ENCODE results near the gene RERE.
"Not testable (repeated sequence)": the region's sequence is repeated elsewhere in the genome, so short reads cannot be mapped to it uniquely, and the experiment has no call there.

Gene RERE

GRCh38 chr1:8463144-8463927 lies 354.1 kb downstream of the RERE start:
- no peak overlapping the region for H3K4me3 ChIP-seq (ENCODE audit: low read length)
- DNase-seq (ENCODE audit: low read depth, low spot score): peak; percentile 83

- no peak overlapping the region for H3K4me3 ChIP-seq (ENCODE audit: low read length)
- DNase-seq (ENCODE audit: low read depth, low spot score): no peak
Observed at GRCh38 chr1:8462371-8462892, 355.0 kb downstream of the RERE start.

GRCh38 chr1:8461351-8462110 lies 355.9 kb downstream of the RERE start:
- no peak overlapping the region for H3K4me3 ChIP-seq (ENCODE audit: low read length)
- no peak for DNase-seq (ENCODE audit: low read depth, low spot score)

- no peak overlapping the region for H3K4me3 ChIP-seq (ENCODE audit: low read length)
- DNase-seq (ENCODE audit: low read depth, low spot score): no peak
Observed at GRCh38 chr1:8460784-8461183, 356.7 kb downstream of the RERE start.

GRCh38 chr1:8460132-8460544 lies 357.3 kb downstream of the RERE start:
- no peak for DNase-seq (ENCODE audit: low read depth, low spot score)

GRCh38 chr1:8458607-8459006 lies 358.8 kb downstream of the RERE start:
- no peak for DNase-seq (ENCODE audit: low read depth, low spot score)
- H3K4me3 ChIP-seq (ENCODE audit: low read length): no peak overlapping the region

More at GRCh38 chr1:8460132-8460544, 357.3 kb downstream of the RERE start:
- H3K4me3 ChIP-seq (ENCODE audit: low read length): no peak overlapping the region

GRCh38 chr1:8457760-8458381 lies 359.6 kb downstream of the RERE start:
- no peak overlapping the region for H3K4me3 ChIP-seq (ENCODE audit: low read length)
- no peak for DNase-seq (ENCODE audit: low read depth, low spot score)

- H3K4me3 ChIP-seq (ENCODE audit: low read length): no peak overlapping the region
- DNase-seq (ENCODE audit: low read depth, low spot score): no peak
Observed at GRCh38 chr1:8456991-8457390, 360.4 kb downstream of the RERE start.

GRCh38 chr1:8456308-8456912 lies 361.0 kb downstream of the RERE start:
- no peak for DNase-seq (ENCODE audit: low read depth, low spot score)
- no peak overlapping the region for H3K4me3 ChIP-seq (ENCODE audit: low read length)

GRCh38 chr1:8455700-8456307 lies 361.6 kb downstream of the RERE start:
- H3K4me3 ChIP-seq (ENCODE audit: low read length): no peak overlapping the region
- no peak for DNase-seq (ENCODE audit: low read depth, low spot score)

GRCh38 chr1:8450312-8450711 lies 367.1 kb downstream of the RERE start:
- DNase-seq (ENCODE audit: low read depth, low spot score): no peak
- H3K4me3 ChIP-seq (ENCODE audit: low read length): no peak overlapping the region

GRCh38 chr1:8448911-8449661 lies 368.4 kb downstream of the RERE start:
- DNase-seq (ENCODE audit: low read depth, low spot score): no peak
- no peak overlapping the region for H3K4me3 ChIP-seq (ENCODE audit: low read length)

GRCh38 chr1:8448505-8448904 lies 368.9 kb downstream of the RERE start:
- not testable (repeated sequence) for H3K4me3 ChIP-seq (ENCODE audit: low read length); DNase-seq (ENCODE audit: low read depth, low spot score)

- no peak overlapping the region for H3K4me3 ChIP-seq (ENCODE audit: low read length)
- no peak for DNase-seq (ENCODE audit: low read depth, low spot score)
Observed at GRCh38 chr1:8447616-8448150, 369.8 kb downstream of the RERE start.

- DNase-seq (ENCODE audit: low read depth, low spot score): not testable (repeated sequence)
Observed at GRCh38 chr1:8446119-8446518, 371.3 kb downstream of the RERE start.

GRCh38 chr1:8443558-8444194 lies 373.8 kb downstream of the RERE start:
- no peak overlapping the region for H3K4me3 ChIP-seq (ENCODE audit: low read length)
- DNase-seq (ENCODE audit: low read depth, low spot score): no peak

More at GRCh38 chr1:8446119-8446518, 371.3 kb downstream of the RERE start:
- H3K4me3 ChIP-seq (ENCODE audit: low read length): not testable (repeated sequence)

- no peak overlapping the region for H3K4me3 ChIP-seq (ENCODE audit: low read length)
- no peak for DNase-seq (ENCODE audit: low read depth, low spot score)
Observed at GRCh38 chr1:8441426-8441825, 376.0 kb downstream of the RERE start.
